Measurements from ENCODE around the gene ZNF48.

DNA sequence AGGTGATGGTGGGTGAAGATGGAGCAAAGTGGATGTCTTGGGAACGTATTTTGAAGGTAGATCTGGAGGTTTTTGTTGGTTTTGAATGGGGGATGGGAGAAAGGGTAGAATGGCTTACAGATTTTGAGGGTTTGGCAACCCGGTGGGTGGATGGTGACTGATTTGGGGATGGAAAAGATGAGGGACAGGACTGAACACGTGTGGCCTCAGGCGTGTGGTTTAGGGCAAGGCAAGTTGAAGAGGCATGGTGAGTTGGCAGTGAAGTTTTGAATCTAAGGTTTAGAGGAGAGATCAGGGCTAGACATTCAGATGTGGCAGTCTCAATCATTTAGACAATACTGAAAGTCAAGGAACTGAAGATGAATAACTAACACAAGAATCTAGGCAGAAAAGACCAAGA is 39.6 kb downstream of the ZNF48 start:
- TF ChIP-seq, protein P1, sequence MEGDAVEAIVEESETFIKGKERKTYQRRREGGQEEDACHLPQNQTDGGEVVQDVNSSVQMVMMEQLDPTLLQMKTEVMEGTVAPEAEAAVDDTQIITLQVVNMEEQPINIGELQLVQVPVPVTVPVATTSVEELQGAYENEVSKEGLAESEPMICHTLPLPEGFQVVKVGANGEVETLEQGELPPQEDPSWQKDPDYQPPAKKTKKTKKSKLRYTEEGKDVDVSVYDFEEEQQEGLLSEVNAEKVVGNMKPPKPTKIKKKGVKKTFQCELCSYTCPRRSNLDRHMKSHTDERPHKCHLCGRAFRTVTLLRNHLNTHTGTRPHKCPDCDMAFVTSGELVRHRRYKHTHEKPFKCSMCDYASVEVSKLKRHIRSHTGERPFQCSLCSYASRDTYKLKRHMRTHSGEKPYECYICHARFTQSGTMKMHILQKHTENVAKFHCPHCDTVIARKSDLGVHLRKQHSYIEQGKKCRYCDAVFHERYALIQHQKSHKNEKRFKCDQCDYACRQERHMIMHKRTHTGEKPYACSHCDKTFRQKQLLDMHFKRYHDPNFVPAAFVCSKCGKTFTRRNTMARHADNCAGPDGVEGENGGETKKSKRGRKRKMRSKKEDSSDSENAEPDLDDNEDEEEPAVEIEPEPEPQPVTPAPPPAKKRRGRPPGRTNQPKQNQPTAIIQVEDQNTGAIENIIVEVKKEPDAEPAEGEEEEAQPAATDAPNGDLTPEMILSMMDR (IDR thresholded peaks at IDR 0.05), result no peak
- TF ChIP-seq POLR2AphosphoS5 (IDR thresholded peaks at IDR 0.05), result no peak
